ENCODE measurements around the gene TMEM255B. TPM values are rescaled to one million over a fixed set of nuclear protein-coding genes. Genes with fewer than 3 reads are reported as not detected.

Gene TMEM255B
- total RNA-seq, 1 donor from 2014 or later, result 1.5 TPM

GRCh38 chr13:113803409-113804016 is 44.5 kb downstream of the TMEM255B start:
- Mint-ChIP-seq H3K27ac (no peak overlapping the region), H3K27me3 (no peaks in the 10 kb centered on the region), H3K4me1 (ENCODE audit: low read depth) (no peaks in the 10 kb centered on the region), H3K9me3 (ENCODE audit: low read depth) (peaks cover 5% of the 10 kb centered on the region), H3K36me3 (ENCODE audit: insufficient read depth) (peaks cover 2% of the 10 kb centered on the region), H3K4me3 (ENCODE audit: low read depth) (no peak overlapping the region)
- no peak for TF ChIP-seq CTCF (IDR thresholded peaks at IDR 0.05; ENCODE audit: unreplicated experiment)
- no peak for DNase-seq (ENCODE audit: low spot score, unreplicated experiment)

- no peak for DNase-seq (ENCODE audit: low spot score, unreplicated experiment)
- Mint-ChIP-seq H3K27ac (no peak overlapping the region), H3K36me3 (ENCODE audit: insufficient read depth) (peaks cover 3% of the 10 kb centered on the region), H3K9me3 (ENCODE audit: low read depth) (peaks cover 8% of the 10 kb centered on the region), H3K27me3 (no peaks in the 10 kb centered on the region), H3K4me1 (ENCODE audit: low read depth) (no peaks in the 10 kb centered on the region), H3K4me3 (ENCODE audit: low read depth) (no peak overlapping the region)
- TF ChIP-seq CTCF (IDR thresholded peaks at IDR 0.05; ENCODE audit: unreplicated experiment), result no peak
Measured at GRCh38 chr13:113804017-113804702, 45.1 kb downstream of the TMEM255B start.

- no peaks in the 10 kb centered on the region for H3K27me3 Mint-ChIP-seq
- H3K27ac Mint-ChIP-seq, result no peak overlapping the region
- no peaks in the 10 kb centered on the region for H3K4me1 Mint-ChIP-seq (ENCODE audit: low read depth)
- peaks cover 8% of the 10 kb centered on the region for H3K9me3 Mint-ChIP-seq (ENCODE audit: low read depth)
- no peak overlapping the region for H3K4me3 Mint-ChIP-seq (ENCODE audit: low read depth)
- no peak for TF ChIP-seq CTCF (IDR thresholded peaks at IDR 0.05; ENCODE audit: unreplicated experiment)
- no peak for DNase-seq (ENCODE audit: low spot score, unreplicated experiment)
- peaks cover 3% of the 10 kb centered on the region for H3K36me3 Mint-ChIP-seq (ENCODE audit: insufficient read depth)
Measured at GRCh38 chr13:113804703-113805430, 45.8 kb downstream of the TMEM255B start.

- H3K36me3 Mint-ChIP-seq (ENCODE audit: insufficient read depth), result peaks cover 3% of the 10 kb centered on the region
- H3K4me1 Mint-ChIP-seq (ENCODE audit: low read depth), result no peaks in the 10 kb centered on the region
- TF ChIP-seq CTCF (IDR thresholded peaks at IDR 0.05; ENCODE audit: unreplicated experiment), result no peak
- H3K27ac Mint-ChIP-seq, result no peak overlapping the region
- H3K4me3 Mint-ChIP-seq (ENCODE audit: low read depth), result no peak overlapping the region
- no peaks in the 10 kb centered on the region for H3K27me3 Mint-ChIP-seq
- DNase-seq (ENCODE audit: low spot score, unreplicated experiment), result no peak
- peaks cover 12% of the 10 kb centered on the region for H3K9me3 Mint-ChIP-seq (ENCODE audit: low read depth)
Measured at GRCh38 chr13:113805431-113806103, 46.5 kb downstream of the TMEM255B start.

- H3K9me3 Mint-ChIP-seq (ENCODE audit: low read depth), result peaks cover 12% of the 10 kb centered on the region
- no peaks in the 10 kb centered on the region for H3K4me1 Mint-ChIP-seq (ENCODE audit: low read depth)
- TF ChIP-seq CTCF (IDR thresholded peaks at IDR 0.05; ENCODE audit: unreplicated experiment), result no peak
- H3K4me3 Mint-ChIP-seq (ENCODE audit: low read depth), result no peak overlapping the region
- DNase-seq (ENCODE audit: low spot score, unreplicated experiment), result no peak
- H3K27me3 Mint-ChIP-seq, result no peaks in the 10 kb centered on the region
- peaks cover 3% of the 10 kb centered on the region for H3K36me3 Mint-ChIP-seq (ENCODE audit: insufficient read depth)
- no peak overlapping the region for H3K27ac Mint-ChIP-seq
Measured at GRCh38 chr13:113806104-113806471, 47.1 kb downstream of the TMEM255B start.
